ENCODE measurements around the gene CCDC116.
"Not testable (repeated sequence)": the region's sequence is repeated elsewhere in the genome, so short reads cannot be mapped to it uniquely, and the experiment has no call there.

CCDC116 gene

GRCh38 chr22:21591695-21592094 is 40.9 kb upstream of the CCDC116 start:
- no peak for DNase-seq (ENCODE audit: low read depth)
- no peak for TF ChIP-seq CTCF (IDR thresholded peaks at IDR 0.05; ENCODE audit: insufficient read depth, low read depth, low read length, missing control alignments)
- no peak overlapping the region for H3K4me3 ChIP-seq (ENCODE audit: low read depth, low read length)

- no peak for TF ChIP-seq CTCF (IDR thresholded peaks at IDR 0.05; ENCODE audit: insufficient read depth, low read depth, low read length, missing control alignments)
- no peak for DNase-seq (ENCODE audit: low read depth)
- no peak overlapping the region for H3K4me3 ChIP-seq (ENCODE audit: low read depth, low read length)
Measured at GRCh38 chr22:21592422-21592821, 40.1 kb upstream of the CCDC116 start.

- no peak for DNase-seq (ENCODE audit: low read depth)
- no peak overlapping the region for H3K4me3 ChIP-seq (ENCODE audit: low read depth, low read length)
- TF ChIP-seq CTCF (IDR thresholded peaks at IDR 0.05; ENCODE audit: insufficient read depth, low read depth, low read length, missing control alignments): no peak
Measured at GRCh38 chr22:21593406-21594232, 38.9 kb upstream of the CCDC116 start.

- TF ChIP-seq CTCF (IDR thresholded peaks at IDR 0.05; ENCODE audit: insufficient read depth, low read depth, low read length, missing control alignments): no peak
- no peak for DNase-seq (ENCODE audit: low read depth)
- H3K4me3 ChIP-seq (ENCODE audit: low read depth, low read length): no peak overlapping the region
Measured at GRCh38 chr22:21594865-21595452, 37.6 kb upstream of the CCDC116 start.

- not testable (repeated sequence) for H3K4me3 ChIP-seq (ENCODE audit: low read depth, low read length); DNase-seq (ENCODE audit: low read depth)
Measured at GRCh38 chr22:21596356-21597135, 36.0 kb upstream of the CCDC116 start.

- TF ChIP-seq CTCF (IDR thresholded peaks at IDR 0.05; ENCODE audit: insufficient read depth, low read depth, low read length, missing control alignments): no peak
- no peak overlapping the region for H3K4me3 ChIP-seq (ENCODE audit: low read depth, low read length)
- no peak for DNase-seq (ENCODE audit: low read depth)
Measured at GRCh38 chr22:21598302-21598701, 34.3 kb upstream of the CCDC116 start.
